Measurements from ENCODE around the gene USP48.

USP48 gene

GRCh38 chr1:21689661-21690372 is 93.1 kb downstream of the USP48 start:
- ChIA-PET POLR2A (no interaction called here), CTCF (no interaction called here)
- Histone ChIP-seq H3K9me3 (ENCODE audit: control insufficient read depth, insufficient read depth, low read depth, low read length) (no peaks in the 10 kb centered on the region), H3K4me1 (ENCODE audit: control insufficient read depth, insufficient read depth, low read length) (no peaks in the 10 kb centered on the region), H3K36me3 (ENCODE audit: control insufficient read depth in 2 of 2, insufficient read depth in 1 of 2, low read length in 2 of 2) (peaks cover 30 to 92% of the 10 kb centered on the region in 2 experiments), H3K4me3 (ENCODE audit: low read depth, low read length) (no peak overlapping the region), H3K27ac (ENCODE audit: extremely low read depth, low read depth, low read length) (no peak overlapping the region)
- TF ChIP-seq REST (tag by site-specific recombination; IDR thresholded peaks at IDR 0.05) = no peak
- TF ChIP-seq ZNF266 (tag by site-specific recombination; IDR thresholded peaks at IDR 0.05; ENCODE audit: low read depth) = no peak
- TF ChIP-seq ZNF121 (tag by site-specific recombination; IDR thresholded peaks at IDR 0.05) = no peak
- no peak for TF ChIP-seq ZNF211 (tag by site-specific recombination; IDR thresholded peaks at IDR 0.05; ENCODE audit: low read depth)
- no peak for TF ChIP-seq ZNF626 (tag by site-specific recombination; IDR thresholded peaks at IDR 0.05)
- TF ChIP-seq ZNF704 (tag by site-specific recombination; IDR thresholded peaks at IDR 0.05) = no peak
- TF ChIP-seq ZNF692 (tag by site-specific recombination; IDR thresholded peaks at IDR 0.05) = no peak
- TF ChIP-seq ZNF510 (tag by site-specific recombination; IDR thresholded peaks at IDR 0.05; ENCODE audit: insufficient replicate concordance) = no peak
- no peak for TF ChIP-seq ZNF513 (tag by site-specific recombination; IDR thresholded peaks at IDR 0.05)
- no peak for TF ChIP-seq ZNF560 (tag by site-specific recombination; IDR thresholded peaks at IDR 0.05; ENCODE audit: borderline replicate concordance)
- no peak for TF ChIP-seq ZNF248 (tag by site-specific recombination; IDR thresholded peaks at IDR 0.05)
- no peak for TF ChIP-seq ZNF658 (tag by site-specific recombination; IDR thresholded peaks at IDR 0.05)
- TF ChIP-seq BCL11A (tag by site-specific recombination; IDR thresholded peaks at IDR 0.05; ENCODE audit: low read depth) = no peak
- TF ChIP-seq ZBTB44 (tag by site-specific recombination; IDR thresholded peaks at IDR 0.05) = no peak
- no peak for TF ChIP-seq ZNF155 (tag by site-specific recombination; IDR thresholded peaks at IDR 0.05)
